ENCODE measurements around the gene LENG8.

Gene LENG8

DNA sequence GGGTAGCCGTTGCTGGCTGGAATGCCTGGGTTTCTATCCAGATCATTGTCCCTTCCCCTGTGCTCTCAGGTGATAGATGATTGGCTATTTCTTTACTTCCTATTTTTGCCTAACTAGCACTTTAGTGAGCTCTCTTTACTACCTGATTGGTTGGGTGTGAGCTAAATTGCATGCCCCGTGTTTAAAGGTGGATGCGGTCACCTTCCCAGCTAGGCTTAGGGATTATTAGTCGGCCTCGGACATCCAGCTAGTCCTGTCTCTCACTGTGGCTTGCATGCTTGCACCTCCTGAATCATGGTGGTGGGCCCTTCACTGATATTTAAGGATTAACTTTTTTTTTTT is 23.6 kb upstream of the LENG8 start:
- Histone ChIP-seq H3K27ac (ENCODE audit: low read depth, low read length, poor library complexity, severe bottlenecking) (no peak overlapping the region), H3K4me1 (ENCODE audit: insufficient read depth, low read length, severe bottlenecking) (no peaks in the 10 kb centered on the region), H3K9me2 (ENCODE audit: low read depth, low read length) (no peaks in the 10 kb centered on the region), H3K4me2 (ENCODE audit: low read length) (no peak overlapping the region), H3K79me2 (ENCODE audit: insufficient read depth, low read length) (no peaks in the 10 kb centered on the region), H3K27me3 (ENCODE audit: insufficient read depth, low read length) (no peaks in the 10 kb centered on the region), H3K36me3 (ENCODE audit: insufficient read depth, low read length) (no peaks in the 10 kb centered on the region), H3K9me3 (ENCODE audit: low read length) (no peaks in the 10 kb centered on the region), H3K4me3 (ENCODE audit: low read depth, low read length, poor library complexity, severe bottlenecking) (no peak overlapping the region), H4K20me1 (ENCODE audit: insufficient read depth, low read length) (no peaks in the 10 kb centered on the region), H3F3A (ENCODE audit: insufficient read depth, low read length) (no peaks in the 10 kb centered on the region), H3K9ac (ENCODE audit: low read length) (no peak overlapping the region), H2AFZ (ENCODE audit: low read length) (no peak overlapping the region)
- TF ChIP-seq, protein P1, sequence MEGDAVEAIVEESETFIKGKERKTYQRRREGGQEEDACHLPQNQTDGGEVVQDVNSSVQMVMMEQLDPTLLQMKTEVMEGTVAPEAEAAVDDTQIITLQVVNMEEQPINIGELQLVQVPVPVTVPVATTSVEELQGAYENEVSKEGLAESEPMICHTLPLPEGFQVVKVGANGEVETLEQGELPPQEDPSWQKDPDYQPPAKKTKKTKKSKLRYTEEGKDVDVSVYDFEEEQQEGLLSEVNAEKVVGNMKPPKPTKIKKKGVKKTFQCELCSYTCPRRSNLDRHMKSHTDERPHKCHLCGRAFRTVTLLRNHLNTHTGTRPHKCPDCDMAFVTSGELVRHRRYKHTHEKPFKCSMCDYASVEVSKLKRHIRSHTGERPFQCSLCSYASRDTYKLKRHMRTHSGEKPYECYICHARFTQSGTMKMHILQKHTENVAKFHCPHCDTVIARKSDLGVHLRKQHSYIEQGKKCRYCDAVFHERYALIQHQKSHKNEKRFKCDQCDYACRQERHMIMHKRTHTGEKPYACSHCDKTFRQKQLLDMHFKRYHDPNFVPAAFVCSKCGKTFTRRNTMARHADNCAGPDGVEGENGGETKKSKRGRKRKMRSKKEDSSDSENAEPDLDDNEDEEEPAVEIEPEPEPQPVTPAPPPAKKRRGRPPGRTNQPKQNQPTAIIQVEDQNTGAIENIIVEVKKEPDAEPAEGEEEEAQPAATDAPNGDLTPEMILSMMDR (IDR thresholded peaks at IDR 0.05; ENCODE audit: low read length): no peak
- no peak for TF ChIP-seq EZH2 (IDR thresholded peaks at IDR 0.05; ENCODE audit: borderline replicate concordance, low read length)

DNA sequence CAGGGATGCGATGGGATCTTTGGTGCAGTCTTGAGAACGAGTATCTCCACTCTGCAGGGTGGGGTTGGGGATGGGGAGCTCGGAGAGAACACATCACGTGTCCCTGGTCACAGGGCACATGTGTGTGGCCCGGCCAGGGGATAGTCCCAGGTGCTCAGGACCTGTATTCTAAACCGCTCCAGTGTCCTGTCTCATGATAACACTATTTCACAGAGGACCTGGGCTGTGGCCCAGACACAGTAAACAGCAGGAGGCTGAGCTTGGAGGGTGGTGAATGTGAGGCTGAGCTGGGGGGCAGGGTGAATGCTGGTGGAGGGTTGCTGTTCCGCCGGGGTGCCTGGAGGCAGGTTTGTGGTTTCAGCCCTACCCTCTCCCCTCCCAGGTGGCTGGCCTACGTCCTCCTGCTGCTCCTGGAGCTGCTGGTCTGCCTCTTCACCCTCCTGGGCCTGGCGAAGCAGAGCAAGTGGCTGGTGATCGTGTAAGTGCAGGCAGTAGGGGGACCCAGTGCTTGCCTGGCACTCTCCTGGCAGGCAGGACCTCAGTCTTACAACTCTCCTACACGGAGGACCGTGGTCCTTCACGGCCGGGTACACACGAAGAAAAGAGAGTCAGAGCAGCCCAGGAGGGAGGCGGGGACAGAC is 22.6 kb upstream of the LENG8 start:
- no peaks in the 10 kb centered on the region for H3F3A ChIP-seq (ENCODE audit: insufficient read depth, low read length)
- H3K27ac ChIP-seq (ENCODE audit: low read depth, low read length, poor library complexity, severe bottlenecking): no peak overlapping the region
- H4K20me1 ChIP-seq (ENCODE audit: insufficient read depth, low read length): no peaks in the 10 kb centered on the region
- H3K9me2 ChIP-seq (ENCODE audit: low read depth, low read length): no peaks in the 10 kb centered on the region
- TF ChIP-seq, protein P1 (IDR thresholded peaks at IDR 0.05; ENCODE audit: low read length): no peak
- TF ChIP-seq EZH2 (IDR thresholded peaks at IDR 0.05; ENCODE audit: borderline replicate concordance, low read length): no peak
- no peak overlapping the region for H3K4me3 ChIP-seq (ENCODE audit: low read depth, low read length, poor library complexity, severe bottlenecking)
- no peaks in the 10 kb centered on the region for H3K9me3 ChIP-seq (ENCODE audit: low read length)
- no peak overlapping the region for H3K4me2 ChIP-seq (ENCODE audit: low read length)
- no peaks in the 10 kb centered on the region for H3K4me1 ChIP-seq (ENCODE audit: insufficient read depth, low read length, severe bottlenecking)
- H3K36me3 ChIP-seq (ENCODE audit: insufficient read depth, low read length): no peaks in the 10 kb centered on the region
- no peak overlapping the region for H3K9ac ChIP-seq (ENCODE audit: low read length)
- H3K79me2 ChIP-seq (ENCODE audit: insufficient read depth, low read length): no peaks in the 10 kb centered on the region
- no peak overlapping the region for H2AFZ ChIP-seq (ENCODE audit: low read length)
- no peaks in the 10 kb centered on the region for H3K27me3 ChIP-seq (ENCODE audit: insufficient read depth, low read length)

DNA sequence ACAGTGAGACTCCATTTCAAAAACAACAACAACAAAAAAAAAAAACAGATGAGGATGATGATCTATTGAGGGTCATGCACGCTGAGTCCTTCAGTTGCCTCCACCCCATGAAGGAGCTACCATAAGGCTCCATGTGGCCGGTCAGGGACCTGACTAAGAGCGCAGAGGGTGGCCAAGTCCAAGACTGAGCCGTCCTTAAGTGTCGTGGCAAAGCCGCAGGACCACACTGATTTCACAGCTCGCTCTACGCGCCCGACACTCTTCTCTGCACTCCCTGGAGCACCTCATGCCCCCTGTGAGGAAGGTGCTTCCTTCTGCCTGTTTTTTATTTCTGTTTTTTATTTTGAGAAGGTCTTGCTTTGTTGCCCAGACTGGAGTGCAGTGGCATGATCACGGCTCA is 21.4 kb upstream of the LENG8 start:
- TF ChIP-seq, protein P1 (IDR thresholded peaks at IDR 0.05; ENCODE audit: low read length): no peak
- TF ChIP-seq EZH2 (IDR thresholded peaks at IDR 0.05; ENCODE audit: borderline replicate concordance, low read length): no peak
- no peaks in the 10 kb centered on the region for H4K20me1 ChIP-seq (ENCODE audit: insufficient read depth, low read length)
- no peak overlapping the region for H3K9ac ChIP-seq (ENCODE audit: low read length)
- H3K79me2 ChIP-seq (ENCODE audit: insufficient read depth, low read length): no peaks in the 10 kb centered on the region
- H3K9me2 ChIP-seq (ENCODE audit: low read depth, low read length): no peaks in the 10 kb centered on the region
- H3K4me1 ChIP-seq (ENCODE audit: insufficient read depth, low read length, severe bottlenecking): no peaks in the 10 kb centered on the region
- no peaks in the 10 kb centered on the region for H3K9me3 ChIP-seq (ENCODE audit: low read length)
- H2AFZ ChIP-seq (ENCODE audit: low read length): no peak overlapping the region
- H3K4me3 ChIP-seq (ENCODE audit: low read depth, low read length, poor library complexity, severe bottlenecking): no peak overlapping the region
- 0 out of 2 replicates have a peak, but pooled peaks cover 1% of the 10 kb centered on the region for H3K27me3 ChIP-seq (ENCODE audit: insufficient read depth, low read length)
- no peak overlapping the region for H3K27ac ChIP-seq (ENCODE audit: low read depth, low read length, poor library complexity, severe bottlenecking)
- H3K4me2 ChIP-seq (ENCODE audit: low read length): no peak overlapping the region
- H3F3A ChIP-seq (ENCODE audit: insufficient read depth, low read length): no peaks in the 10 kb centered on the region
- no peaks in the 10 kb centered on the region for H3K36me3 ChIP-seq (ENCODE audit: insufficient read depth, low read length)
